ENCODE data around the gene SNRPB.
"Not testable (repeated sequence)": the region's sequence is repeated elsewhere in the genome, so short reads cannot be mapped to it uniquely, and the experiment has no call there.

Gene SNRPB

GRCh38 chr20:2470423-2471193, at the start of gene SNRPB:
SNRPB (minus strand) TSS chr20:2470789; CDS start chr20:2470690, 99 bp downstream.
- DNase-seq, result peak; percentile 98 to 99

DNA sequence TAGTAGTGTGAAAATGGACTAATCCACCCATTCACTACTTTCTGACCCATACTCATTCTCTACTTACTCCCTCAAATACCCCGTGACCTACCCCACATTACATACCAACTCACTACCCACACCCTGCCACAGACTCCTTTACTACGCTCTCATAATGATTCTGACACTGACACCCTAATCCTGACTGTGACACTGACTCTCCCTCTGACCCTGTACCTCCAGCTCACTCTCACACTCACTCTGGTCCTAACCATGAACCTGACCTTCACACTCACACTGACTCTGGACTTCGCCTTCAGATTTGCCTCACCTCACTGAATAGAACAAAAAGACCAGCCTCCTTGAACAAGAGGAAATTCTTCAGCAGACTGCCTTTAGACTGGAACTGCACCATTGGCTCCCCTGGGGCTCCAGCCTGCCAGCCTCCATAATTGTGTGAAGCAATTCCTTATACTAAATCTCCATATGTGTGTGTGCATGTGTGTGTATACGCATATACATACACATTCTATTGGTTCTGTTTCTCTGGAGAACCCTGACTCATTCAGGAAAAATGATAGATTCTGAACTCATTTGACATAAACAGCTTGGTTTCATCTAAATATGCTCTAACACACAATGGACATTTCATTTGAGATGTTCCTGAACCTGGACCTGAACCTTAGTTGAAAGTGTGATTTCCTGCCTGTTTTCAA, 48.7 kb upstream of the SNRPB start:
- DNase-seq, result no peak

- DNase-seq, result no peak
Measured at GRCh38 chr20:2518558-2518957, 48.0 kb upstream of the SNRPB start.

GRCh38 chr20:2518096-2518495, 47.5 kb upstream of the SNRPB start:
- no peak for DNase-seq

DNA sequence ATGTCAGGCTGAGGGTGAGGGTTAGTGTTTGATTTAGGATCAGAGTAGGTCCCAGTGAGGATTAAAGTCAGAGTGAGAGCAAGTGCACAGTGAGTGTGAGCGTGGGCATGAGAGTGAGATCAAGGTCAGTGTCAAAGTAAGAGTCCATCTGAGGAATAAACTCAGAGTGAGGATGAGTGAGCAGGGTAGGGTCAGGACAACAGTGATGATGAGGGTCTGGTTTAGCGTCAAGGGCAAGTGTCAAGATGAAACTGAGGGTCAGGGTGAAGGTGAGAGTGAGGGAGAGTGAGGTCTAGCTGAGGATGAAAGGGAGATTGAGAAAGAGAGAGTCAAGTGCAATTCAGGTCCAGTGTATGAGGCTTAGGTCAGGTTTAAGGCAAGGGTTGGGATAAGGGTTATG, 45.8 kb upstream of the SNRPB start:
- DNase-seq, result no peak

GRCh38 chr20:2515203-2515602, 44.6 kb upstream of the SNRPB start:
- no peak for DNase-seq

DNA sequence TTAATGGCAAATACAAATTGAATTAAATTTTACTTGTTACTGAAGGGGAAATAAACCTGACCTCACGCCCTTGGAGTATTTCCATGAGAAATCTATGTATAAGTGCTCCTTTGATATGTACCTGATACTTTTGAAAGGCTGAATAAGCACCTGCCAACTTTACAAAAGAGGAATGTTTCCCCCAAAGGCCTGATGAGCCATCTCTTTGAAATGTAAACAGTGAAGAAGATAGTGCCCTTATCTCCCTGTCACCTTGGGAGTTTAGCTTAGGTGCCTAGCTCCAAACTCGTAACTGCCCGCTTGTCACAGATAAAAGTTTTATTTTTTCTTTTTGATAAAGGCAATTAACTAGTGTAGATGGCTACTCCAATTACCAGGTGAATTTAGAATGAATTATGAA, 39.2 kb upstream of the SNRPB start:
- DNase-seq, result no peak

- DNase-seq, result no peak
Measured at GRCh38 chr20:2509468-2509781, 38.8 kb upstream of the SNRPB start.

DNA sequence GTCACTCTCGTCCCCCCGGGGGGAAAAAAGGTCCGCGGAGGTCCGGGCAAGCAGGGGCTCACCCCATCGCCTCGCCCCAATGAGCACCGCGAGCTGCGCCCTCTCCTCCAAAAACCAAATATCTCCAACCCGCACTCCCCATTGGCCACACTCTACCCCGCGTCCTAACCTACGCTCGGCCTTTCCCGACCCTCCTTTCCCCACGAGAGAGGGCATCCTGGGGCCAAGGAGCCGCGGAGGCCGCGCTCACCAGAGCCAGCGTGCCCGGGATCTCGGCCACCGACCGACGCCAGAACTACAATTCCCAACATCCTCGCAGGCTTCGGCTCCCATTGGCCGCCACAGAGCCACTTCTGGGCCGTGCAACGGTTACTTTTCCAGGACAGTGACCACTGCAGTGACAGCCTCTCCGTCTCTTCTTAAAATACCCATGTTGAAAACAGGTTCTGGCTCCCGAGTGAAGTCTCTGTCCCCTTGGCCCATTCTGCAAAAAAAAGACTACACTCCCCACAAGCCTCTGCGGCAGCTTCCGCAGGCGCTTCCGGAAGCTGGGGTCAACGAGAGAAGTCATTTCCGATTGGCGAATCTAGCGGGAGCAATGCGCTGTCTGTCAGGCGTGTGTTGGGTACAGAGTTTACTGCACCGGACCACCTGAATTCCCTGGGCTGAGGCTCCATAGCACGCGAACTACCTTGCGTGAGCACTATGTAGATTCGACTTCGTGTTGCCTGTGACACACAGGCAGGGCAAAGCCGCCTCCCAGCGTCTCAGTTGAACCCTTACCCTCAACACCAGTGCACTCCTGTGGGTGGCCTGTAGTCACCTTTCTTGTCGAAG, 38.3 kb upstream of the SNRPB start, which contains the start of gene ZNF343:
TSS of gene ZNF343 (minus strand) at position 285 of the 837 bp plus-strand sequence. CDS start 15,020 bp downstream, outside the sequence.
- DNase-seq, result peak; percentile 58 to 79

- DNase-seq, result peak in 1 of 2 experiments; percentile 17
Measured at GRCh38 chr20:2507875-2508630, 37.5 kb upstream of the SNRPB start.

- DNase-seq, result no peak
Measured at GRCh38 chr20:2507464-2507863, 36.9 kb upstream of the SNRPB start.

GRCh38 chr20:2506426-2506825, 35.8 kb upstream of the SNRPB start:
- DNase-seq, result not testable (repeated sequence)

- DNase-seq, result not testable (repeated sequence)
Measured at GRCh38 chr20:2504803-2505202, 34.2 kb upstream of the SNRPB start.

DNA sequence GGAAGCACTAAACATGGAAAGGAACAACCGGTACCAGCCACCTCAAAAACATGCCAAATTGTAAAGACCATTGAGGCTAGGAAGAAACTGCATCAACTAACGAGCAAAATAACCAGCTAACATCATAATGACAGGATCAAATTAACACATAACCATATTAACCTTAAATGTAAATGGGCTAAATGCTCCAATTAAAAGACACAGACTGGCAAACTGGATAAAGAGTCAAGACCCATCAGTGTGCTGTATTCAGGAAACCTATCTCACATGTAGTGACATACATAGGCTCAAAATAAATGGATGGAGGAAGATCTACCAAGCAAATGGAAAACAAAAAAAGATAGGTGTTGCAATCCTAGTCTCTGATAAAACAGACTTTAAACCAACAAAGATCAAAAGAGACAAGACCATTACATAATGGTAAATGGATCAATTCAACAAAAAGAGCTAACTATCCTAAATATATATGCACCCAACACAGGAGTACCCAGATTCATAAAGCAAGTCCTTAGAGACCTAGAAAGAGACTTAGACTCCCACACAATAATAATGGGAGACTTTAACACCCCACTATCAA, 32.3 kb upstream of the SNRPB start:
- not testable (repeated sequence) for DNase-seq

DNA sequence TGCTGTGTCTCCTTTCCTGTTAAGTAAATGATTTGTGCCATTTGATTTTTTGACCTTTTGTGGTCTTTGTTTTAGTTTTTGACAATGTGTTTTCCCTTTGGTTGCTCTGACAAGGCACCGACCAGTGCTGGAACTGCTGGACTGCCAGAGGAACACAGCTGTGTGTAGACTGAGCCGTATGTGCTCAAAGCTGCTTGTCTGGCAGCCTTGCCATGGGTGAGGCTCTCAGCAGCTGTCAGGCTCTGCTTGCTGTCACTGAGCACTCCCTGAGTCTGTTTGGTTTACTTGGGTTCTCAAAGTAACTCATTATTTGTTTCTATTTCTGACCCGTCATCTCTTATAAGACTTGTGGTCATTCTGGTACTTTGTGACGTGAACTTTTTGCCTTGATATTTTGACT, 15.1 kb upstream of the SNRPB start:
- no peak for DNase-seq

- no peak for DNase-seq
Measured at GRCh38 chr20:2485080-2485479, 14.5 kb upstream of the SNRPB start.

GRCh38 chr20:2483504-2483903, 12.9 kb upstream of the SNRPB start:
- no peak for DNase-seq

DNA sequence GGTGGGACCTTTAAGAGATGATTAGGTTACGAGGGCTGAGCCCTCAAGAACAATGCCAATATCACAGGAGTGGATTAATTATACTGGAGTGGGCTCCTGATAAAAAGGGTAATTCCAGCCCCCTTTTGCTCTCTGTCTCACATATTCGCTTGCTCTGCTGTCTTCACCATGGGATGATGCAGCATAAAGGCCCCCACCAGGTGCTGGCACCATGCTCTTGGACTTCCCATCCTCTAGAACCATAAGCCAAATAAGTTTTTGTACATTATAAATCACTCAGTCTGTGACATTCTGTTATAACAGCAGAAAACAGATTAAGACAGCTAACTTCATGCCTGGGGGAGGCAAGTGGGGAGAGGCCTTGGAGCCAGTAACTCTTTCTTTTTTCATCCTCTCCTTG, 9.8 kb upstream of the SNRPB start:
- no peak for DNase-seq

DNA sequence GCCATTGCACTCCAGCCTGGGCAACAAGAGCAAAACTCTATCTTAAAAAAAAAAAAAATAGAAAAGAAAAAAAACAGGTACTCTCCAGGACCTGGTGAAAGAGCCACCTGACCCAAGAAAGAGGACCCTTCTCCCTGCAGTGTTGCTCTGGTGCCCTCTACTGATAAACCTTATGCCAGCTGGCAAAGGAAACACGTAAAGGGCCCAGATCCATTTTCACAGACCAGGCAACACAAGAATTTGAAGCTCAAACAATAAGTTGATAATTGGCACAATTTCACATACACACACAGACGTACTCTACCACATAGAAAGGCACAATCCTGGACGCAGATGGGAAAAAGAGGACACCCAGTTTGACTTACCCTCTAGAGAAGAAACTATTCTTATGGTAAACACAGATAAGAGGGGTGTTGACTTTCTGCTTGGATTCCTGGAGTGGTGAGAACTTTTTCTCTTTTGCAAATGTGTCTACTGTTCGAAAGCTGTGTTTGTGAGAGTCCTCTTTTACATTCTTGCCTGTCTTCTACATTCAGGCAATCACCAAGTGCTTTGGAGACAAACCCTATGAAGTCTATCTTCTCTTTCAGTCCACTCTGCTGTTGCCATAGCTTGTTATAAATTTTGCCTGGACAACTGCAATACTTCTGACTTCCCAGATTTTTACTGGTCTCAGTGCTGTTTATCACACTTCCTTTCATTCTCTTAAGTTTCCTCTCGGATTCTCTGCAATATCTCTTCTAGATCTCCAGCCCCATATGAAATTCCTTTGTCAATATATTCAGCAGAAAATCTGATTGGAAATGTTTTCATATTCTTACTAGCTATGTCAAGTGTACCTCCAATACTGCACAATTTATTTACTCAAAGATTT, 6.4 kb upstream of the SNRPB start:
- DNase-seq, result no peak

- DNase-seq, result no peak
Measured at GRCh38 chr20:2475850-2476741, 5.5 kb upstream of the SNRPB start.
